ENCODE measurements around the gene CALN1. TPM values are rescaled to one million over a fixed set of nuclear protein-coding genes. Genes with fewer than 3 reads are reported as not detected.

Gene CALN1
- total and polyA plus RNA-seq, 2 experiments from 2014 or later = 0.23 to 0.28 TPM

DNA sequence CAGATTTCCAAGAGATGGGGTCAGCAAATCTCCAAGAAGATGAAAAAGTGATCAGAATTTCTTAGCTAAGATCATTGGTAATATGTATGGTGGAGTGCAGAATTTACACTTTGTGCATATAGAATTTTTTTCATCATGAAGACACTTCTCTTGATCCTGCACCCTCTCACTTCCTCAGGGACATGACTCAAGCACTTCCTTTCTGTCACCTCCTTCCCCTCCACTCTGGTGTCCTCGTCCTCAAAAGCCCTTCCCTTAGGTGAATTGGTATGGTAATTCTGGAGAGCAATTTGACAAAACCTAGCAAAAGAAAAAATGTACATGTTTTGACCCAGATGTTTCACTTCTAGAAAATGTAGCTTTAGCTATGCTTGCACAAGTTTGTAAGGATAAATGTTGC, 18.1 kb downstream of the CALN1 start:
- TF ChIP-seq EZH2 (IDR thresholded peaks at IDR 0.05; ENCODE audit: borderline replicate concordance) (no peak), EZH2phosphoT487 (IDR thresholded peaks at IDR 0.05; ENCODE audit: low read depth, severe bottlenecking, unreplicated experiment) (no peak)
- TF ChIP-seq, protein P1, sequence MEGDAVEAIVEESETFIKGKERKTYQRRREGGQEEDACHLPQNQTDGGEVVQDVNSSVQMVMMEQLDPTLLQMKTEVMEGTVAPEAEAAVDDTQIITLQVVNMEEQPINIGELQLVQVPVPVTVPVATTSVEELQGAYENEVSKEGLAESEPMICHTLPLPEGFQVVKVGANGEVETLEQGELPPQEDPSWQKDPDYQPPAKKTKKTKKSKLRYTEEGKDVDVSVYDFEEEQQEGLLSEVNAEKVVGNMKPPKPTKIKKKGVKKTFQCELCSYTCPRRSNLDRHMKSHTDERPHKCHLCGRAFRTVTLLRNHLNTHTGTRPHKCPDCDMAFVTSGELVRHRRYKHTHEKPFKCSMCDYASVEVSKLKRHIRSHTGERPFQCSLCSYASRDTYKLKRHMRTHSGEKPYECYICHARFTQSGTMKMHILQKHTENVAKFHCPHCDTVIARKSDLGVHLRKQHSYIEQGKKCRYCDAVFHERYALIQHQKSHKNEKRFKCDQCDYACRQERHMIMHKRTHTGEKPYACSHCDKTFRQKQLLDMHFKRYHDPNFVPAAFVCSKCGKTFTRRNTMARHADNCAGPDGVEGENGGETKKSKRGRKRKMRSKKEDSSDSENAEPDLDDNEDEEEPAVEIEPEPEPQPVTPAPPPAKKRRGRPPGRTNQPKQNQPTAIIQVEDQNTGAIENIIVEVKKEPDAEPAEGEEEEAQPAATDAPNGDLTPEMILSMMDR (IDR thresholded peaks at IDR 0.05; ENCODE audit: poor library complexity) = no peak
- Histone ChIP-seq H3K36me3 (replicated peaks; ENCODE audit: insufficient read depth, low read depth) (no peaks in the 10 kb centered on the region), H3K79me2 (no peaks in the 10 kb centered on the region), H3K4me2 (no peak overlapping the region), H3K9me2 (replicated peaks; ENCODE audit: insufficient read depth) (no peaks in the 10 kb centered on the region), H3K4me3 (no peak overlapping the region), H3K27me3 (no peaks in the 10 kb centered on the region), H3K4me1 (ENCODE audit: insufficient read depth) (no peaks in the 10 kb centered on the region), H4K20me1 (ENCODE audit: insufficient read depth, poor library complexity, severe bottlenecking) (no peaks in the 10 kb centered on the region), H3K27ac (no peak overlapping the region), H3K9me3 (ENCODE audit: low read depth) (no peaks in the 10 kb centered on the region), H2AFZ (no peak overlapping the region)
- DNase-seq (ENCODE audit: low spot score) = no peak
- 42% methylated on average over 1 of the region's 1 CpG for WGBS (ENCODE audit: low lambda C conversion rate, missing lambda C conversion rate)

DNA sequence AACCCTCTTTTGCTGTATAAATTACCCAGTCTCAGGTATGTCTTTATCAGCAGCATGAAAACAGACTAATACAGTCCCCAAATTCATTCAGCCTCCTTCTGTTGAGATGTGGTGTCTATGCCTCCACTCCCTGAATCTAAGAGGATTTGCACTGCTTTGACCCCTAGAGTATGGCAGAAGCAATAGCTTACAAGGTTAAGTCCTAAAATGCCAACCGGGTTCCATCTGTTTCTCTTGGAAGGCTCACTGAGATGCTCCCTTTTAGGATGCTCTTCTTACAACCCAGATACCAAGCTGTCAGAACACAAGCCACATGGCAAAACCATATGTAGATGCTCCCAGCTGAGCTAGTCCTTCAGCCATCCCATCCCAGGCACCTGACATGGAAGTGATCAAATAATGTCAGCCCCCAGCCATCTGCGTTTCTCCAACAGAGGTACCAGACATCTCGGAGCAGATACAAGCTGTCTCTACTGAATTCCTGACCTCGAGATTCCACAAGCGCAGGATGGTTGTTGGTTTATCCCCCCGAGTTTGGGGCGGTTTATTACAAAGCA, 20.2 kb downstream of the CALN1 start:
- Histone ChIP-seq H3K4me1 (ENCODE audit: insufficient read depth) (no peaks in the 10 kb centered on the region), H3K9me2 (replicated peaks; ENCODE audit: insufficient read depth) (no peaks in the 10 kb centered on the region), H4K20me1 (ENCODE audit: insufficient read depth, poor library complexity, severe bottlenecking) (no peaks in the 10 kb centered on the region), H3K4me3 (no peak overlapping the region), H3K36me3 (replicated peaks; ENCODE audit: insufficient read depth, low read depth) (no peaks in the 10 kb centered on the region), H2AFZ (no peak overlapping the region), H3K4me2 (no peak overlapping the region), H3K27me3 (no peaks in the 10 kb centered on the region), H3K27ac (no peak overlapping the region), H3K79me2 (no peaks in the 10 kb centered on the region), H3K9me3 (ENCODE audit: low read depth) (no peaks in the 10 kb centered on the region)
- 88% methylated on average over 7 of the region's 7 CpGs for whole genome bisulfite sequencing (ENCODE audit: low lambda C conversion rate, missing lambda C conversion rate)
- no peak for DNase-seq (ENCODE audit: low spot score)
- TF ChIP-seq EZH2phosphoT487 (IDR thresholded peaks at IDR 0.05; ENCODE audit: low read depth, severe bottlenecking, unreplicated experiment) (no peak), EZH2 (IDR thresholded peaks at IDR 0.05; ENCODE audit: borderline replicate concordance) (no peak)
- TF ChIP-seq, protein P1 (IDR thresholded peaks at IDR 0.05; ENCODE audit: poor library complexity) = no peak

DNA sequence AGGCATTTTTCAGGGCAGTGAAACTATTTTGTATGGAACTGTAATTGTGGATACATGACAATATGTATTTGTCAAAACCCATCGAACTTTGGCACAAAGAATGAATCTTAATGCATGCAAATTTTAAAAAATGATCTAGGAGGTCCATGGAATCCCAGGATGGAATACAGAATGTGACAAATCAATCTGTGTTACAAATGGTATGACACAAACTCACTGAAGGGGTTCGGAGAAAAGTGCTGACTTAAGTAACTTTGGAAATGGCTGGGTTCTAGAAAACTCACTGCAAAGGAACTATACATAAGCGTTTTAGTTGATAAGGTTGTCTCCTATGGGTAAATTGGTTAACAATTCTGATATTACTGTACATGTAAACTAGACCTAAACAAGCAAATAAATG, 26.0 kb downstream of the CALN1 start:
- Histone ChIP-seq H3K9me2 (replicated peaks; ENCODE audit: insufficient read depth) (no peaks in the 10 kb centered on the region), H3K4me3 (no peak overlapping the region), H4K20me1 (ENCODE audit: insufficient read depth, poor library complexity, severe bottlenecking) (no peaks in the 10 kb centered on the region), H2AFZ (no peak overlapping the region), H3K27ac (no peak overlapping the region), H3K4me2 (no peak overlapping the region), H3K9me3 (ENCODE audit: low read depth) (no peaks in the 10 kb centered on the region), H3K4me1 (ENCODE audit: insufficient read depth) (no peaks in the 10 kb centered on the region), H3K27me3 (no peaks in the 10 kb centered on the region), H3K36me3 (replicated peaks; ENCODE audit: insufficient read depth, low read depth) (no peaks in the 10 kb centered on the region), H3K79me2 (no peaks in the 10 kb centered on the region)
- TF ChIP-seq EZH2 (IDR thresholded peaks at IDR 0.05; ENCODE audit: borderline replicate concordance) (no peak), EZH2phosphoT487 (IDR thresholded peaks at IDR 0.05; ENCODE audit: low read depth, severe bottlenecking, unreplicated experiment) (no peak)
- TF ChIP-seq, protein P1 (IDR thresholded peaks at IDR 0.05; ENCODE audit: poor library complexity) = no peak
- WGBS (ENCODE audit: low lambda C conversion rate, missing lambda C conversion rate) = 84% methylated on average over 3 of the region's 3 CpGs
- no peak for DNase-seq (ENCODE audit: low spot score)
